Measurements from ENCODE around the gene HTR5A. TPM values are rescaled to one million over a fixed set of nuclear protein-coding genes. Genes with fewer than 3 reads are reported as not detected.

HTR5A gene
- total and polyA plus RNA-seq, 2 experiments from 2014 or later, result not detected

DNA sequence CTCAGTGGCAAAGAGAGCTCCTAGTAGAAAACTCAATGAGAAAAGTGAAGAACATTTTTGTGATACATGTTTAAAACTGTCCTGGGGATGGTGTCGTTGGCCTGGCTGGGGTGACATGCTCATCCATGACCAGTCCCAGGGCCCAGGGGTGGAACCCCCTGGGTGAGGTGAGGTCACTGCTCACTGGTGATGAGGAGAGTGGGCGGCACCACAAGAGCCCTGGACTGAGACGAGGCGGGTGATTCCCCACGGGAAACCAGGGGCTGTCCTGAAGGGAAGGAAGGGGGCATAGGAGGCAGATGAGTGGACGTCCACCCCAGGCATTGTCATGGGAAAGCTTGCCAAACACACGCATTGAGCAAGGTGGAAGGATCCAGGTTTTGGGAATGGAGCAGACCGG is 54.6 kb downstream of the HTR5A start (continued):
- TF ChIP-seq POLR2AphosphoS5 (IDR thresholded peaks at IDR 0.05; ENCODE audit: low read depth), result no peak
- TF ChIP-seq NANOG (IDR thresholded peaks at IDR 0.05; ENCODE audit: borderline replicate concordance), result no peak
- TF ChIP-seq CTCF (conservative IDR thresholded peaks at IDR 0.05; ENCODE audit: low read depth in 2 of 2), result no peak
- TF ChIP-seq, protein P1, sequence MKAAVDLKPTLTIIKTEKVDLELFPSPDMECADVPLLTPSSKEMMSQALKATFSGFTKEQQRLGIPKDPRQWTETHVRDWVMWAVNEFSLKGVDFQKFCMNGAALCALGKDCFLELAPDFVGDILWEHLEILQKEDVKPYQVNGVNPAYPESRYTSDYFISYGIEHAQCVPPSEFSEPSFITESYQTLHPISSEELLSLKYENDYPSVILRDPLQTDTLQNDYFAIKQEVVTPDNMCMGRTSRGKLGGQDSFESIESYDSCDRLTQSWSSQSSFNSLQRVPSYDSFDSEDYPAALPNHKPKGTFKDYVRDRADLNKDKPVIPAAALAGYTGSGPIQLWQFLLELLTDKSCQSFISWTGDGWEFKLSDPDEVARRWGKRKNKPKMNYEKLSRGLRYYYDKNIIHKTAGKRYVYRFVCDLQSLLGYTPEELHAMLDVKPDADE (IDR thresholded peaks at IDR 0.05), result no peak
- TF ChIP-seq STAT1 (IDR thresholded peaks at IDR 0.05; ENCODE audit: unreplicated experiment), result no peak
- TF ChIP-seq, protein P2, sequence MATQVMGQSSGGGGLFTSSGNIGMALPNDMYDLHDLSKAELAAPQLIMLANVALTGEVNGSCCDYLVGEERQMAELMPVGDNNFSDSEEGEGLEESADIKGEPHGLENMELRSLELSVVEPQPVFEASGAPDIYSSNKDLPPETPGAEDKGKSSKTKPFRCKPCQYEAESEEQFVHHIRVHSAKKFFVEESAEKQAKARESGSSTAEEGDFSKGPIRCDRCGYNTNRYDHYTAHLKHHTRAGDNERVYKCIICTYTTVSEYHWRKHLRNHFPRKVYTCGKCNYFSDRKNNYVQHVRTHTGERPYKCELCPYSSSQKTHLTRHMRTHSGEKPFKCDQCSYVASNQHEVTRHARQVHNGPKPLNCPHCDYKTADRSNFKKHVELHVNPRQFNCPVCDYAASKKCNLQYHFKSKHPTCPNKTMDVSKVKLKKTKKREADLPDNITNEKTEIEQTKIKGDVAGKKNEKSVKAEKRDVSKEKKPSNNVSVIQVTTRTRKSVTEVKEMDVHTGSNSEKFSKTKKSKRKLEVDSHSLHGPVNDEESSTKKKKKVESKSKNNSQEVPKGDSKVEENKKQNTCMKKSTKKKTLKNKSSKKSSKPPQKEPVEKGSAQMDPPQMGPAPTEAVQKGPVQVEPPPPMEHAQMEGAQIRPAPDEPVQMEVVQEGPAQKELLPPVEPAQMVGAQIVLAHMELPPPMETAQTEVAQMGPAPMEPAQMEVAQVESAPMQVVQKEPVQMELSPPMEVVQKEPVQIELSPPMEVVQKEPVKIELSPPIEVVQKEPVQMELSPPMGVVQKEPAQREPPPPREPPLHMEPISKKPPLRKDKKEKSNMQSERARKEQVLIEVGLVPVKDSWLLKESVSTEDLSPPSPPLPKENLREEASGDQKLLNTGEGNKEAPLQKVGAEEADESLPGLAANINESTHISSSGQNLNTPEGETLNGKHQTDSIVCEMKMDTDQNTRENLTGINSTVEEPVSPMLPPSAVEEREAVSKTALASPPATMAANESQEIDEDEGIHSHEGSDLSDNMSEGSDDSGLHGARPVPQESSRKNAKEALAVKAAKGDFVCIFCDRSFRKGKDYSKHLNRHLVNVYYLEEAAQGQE (IDR thresholded peaks at IDR 0.05; ENCODE audit: unreplicated experiment), result no peak
- no peak for TF ChIP-seq ZNF331 (CRISPR knock-in tag; IDR thresholded peaks at IDR 0.05; ENCODE audit: low read depth)
- TF ChIP-seq CREB1 (CRISPR knock-in tag; IDR thresholded peaks at IDR 0.05; ENCODE audit: low read depth), result no peak
- TF ChIP-seq EZH2 (IDR thresholded peaks at IDR 0.05; ENCODE audit: low read depth, unreplicated experiment), result no peak

GRCh38 chr7:155129186-155129585 is 59.1 kb downstream of the HTR5A start:
- Histone ChIP-seq H3K36me3 (ENCODE audit: insufficient read depth) (no peaks in the 10 kb centered on the region), H3K9me2 (ENCODE audit: insufficient read depth) (no peaks in the 10 kb centered on the region), H3K4me2 (no peak overlapping the region), H3K4me3 (no peak overlapping the region), H4K20me1 (replicated peaks; ENCODE audit: insufficient read depth) (no peaks in the 10 kb centered on the region), H2AFZ (no peak overlapping the region), H3F3A (replicated peaks; ENCODE audit: low read depth) (no peaks in the 10 kb centered on the region), H3K4me1 (ENCODE audit: insufficient read depth) (no peaks in the 10 kb centered on the region), H3K27ac (ENCODE audit: low read depth) (no peak overlapping the region), H3K27me3 (ENCODE audit: insufficient read depth) (no peaks in the 10 kb centered on the region), H3K79me2 (replicated peaks; ENCODE audit: insufficient read depth) (no peaks in the 10 kb centered on the region)
- no peaks in the 10 kb centered on the region for H3K27me3 Mint-ChIP-seq (ENCODE audit: insufficient read depth, low read depth, poor library complexity)
- DNase-seq (ENCODE audit: low spot score), result no peak
- peaks cover 2% of the 10 kb centered on the region; the same call in 1 of the 3 replicates for H3K36me3 Mint-ChIP-seq (ENCODE audit: low read depth)
- no peak for TF ChIP-seq POLR2AphosphoS5 (IDR thresholded peaks at IDR 0.05; ENCODE audit: low read depth)
- H3K4me3 Mint-ChIP-seq, result no peak overlapping the region
- no peaks in the 10 kb centered on the region for H3K4me1 Mint-ChIP-seq
- ATAC-seq, result no peak
- no peak overlapping the region for H3K27ac Mint-ChIP-seq
- H3K9me3 Mint-ChIP-seq, result peaks cover 6% of the 10 kb centered on the region; the same call in 2 of the 3 replicates

Data from GM23338 (cell line).